Measurements from ENCODE around the gene SLIT3.

The SLIT3 gene

DNA sequence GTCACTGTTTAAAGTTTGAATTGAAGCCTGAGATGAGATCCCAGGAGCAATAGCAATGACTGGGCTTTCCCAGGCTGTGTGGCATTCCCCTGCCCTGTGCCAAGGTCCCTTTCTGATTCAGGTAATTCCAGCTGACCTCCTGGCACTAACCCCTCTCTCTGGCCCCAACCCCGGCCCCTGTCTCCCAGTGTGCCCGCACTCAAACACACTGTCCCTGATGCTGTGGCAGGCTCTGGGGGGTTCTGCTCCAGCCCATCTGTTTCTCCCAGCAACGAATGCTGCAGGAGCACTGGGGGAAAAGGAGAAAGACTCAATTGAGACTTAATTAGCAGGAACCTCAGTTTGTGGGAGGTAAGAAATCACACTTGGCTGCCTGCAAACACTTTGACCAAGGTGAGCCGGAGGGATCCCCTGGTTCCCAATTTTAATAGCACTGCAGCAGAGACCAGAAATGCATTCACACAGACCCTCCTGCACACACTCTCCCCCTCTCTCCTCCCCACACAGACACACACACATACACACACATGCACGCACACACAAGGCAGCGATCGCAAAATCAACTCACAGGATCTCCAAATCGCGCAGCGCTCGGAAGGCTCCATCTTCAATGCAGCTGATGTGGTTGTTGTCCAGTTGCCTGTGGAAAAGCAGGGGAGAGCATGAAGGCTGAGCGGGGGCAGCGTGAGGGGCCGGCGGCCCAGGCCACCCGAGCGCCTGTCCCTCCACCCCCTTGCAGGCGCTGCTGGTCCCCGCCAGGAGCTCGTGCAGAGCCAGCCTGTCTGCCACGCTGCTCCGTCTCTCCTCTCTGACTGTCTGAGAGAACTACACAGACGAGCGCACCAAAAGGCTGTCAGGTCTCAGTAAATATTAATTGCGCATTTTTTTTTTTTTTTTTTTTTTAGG, 456.7 kb downstream of the SLIT3 start:
- H3K9me3 Mint-ChIP-seq = no peaks in the 10 kb centered on the region
- no peak overlapping the region for H3K4me3 Mint-ChIP-seq
- no peaks in the 10 kb centered on the region for H3K36me3 Mint-ChIP-seq (ENCODE audit: low read depth)
- DNase-seq = no peak
- peaks cover 64% of the 10 kb centered on the region for H3K27me3 Mint-ChIP-seq
- H3K4me1 Mint-ChIP-seq (ENCODE audit: low read depth) = peaks cover 11% of the 10 kb centered on the region
- H3K27ac Mint-ChIP-seq = no peak overlapping the region

DNA sequence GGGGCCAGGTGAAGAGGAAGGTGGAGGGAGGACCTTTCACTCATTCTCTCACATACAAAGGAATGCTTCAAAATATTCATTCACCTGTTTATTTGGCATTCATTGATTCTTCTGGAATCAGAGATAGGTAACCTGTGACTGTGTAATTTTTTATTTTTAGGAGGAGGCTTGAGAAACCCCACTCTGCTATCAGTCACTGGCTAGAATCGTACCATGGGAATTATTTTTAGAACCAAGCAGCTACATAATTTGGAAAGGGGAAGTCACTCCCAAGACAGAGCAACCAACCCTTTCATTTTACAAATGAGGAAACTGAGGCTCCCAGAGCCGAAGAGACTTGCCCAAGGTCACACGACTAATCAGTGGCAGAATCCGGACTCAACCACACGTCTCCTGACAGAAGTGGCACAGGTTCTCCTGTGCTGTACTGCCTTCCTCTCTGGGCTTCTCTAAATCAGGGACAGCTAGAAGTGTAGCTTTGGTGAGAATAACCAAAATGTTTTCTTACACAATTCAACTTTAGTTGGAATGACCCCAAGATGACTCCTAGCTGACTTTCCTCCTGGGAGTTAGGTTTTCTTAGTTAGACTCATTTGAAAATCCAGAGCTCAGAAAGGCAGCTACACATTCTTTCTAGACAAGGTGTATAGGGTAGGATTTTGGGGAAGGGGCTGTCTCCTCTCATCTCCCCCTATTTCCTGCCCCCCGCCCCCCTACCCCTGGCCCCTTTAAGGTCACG, 457.5 kb downstream of the SLIT3 start:
- Mint-ChIP-seq H3K27ac (no peak overlapping the region), H3K4me3 (no peak overlapping the region), H3K4me1 (ENCODE audit: low read depth) (peaks cover 18% of the 10 kb centered on the region), H3K9me3 (no peaks in the 10 kb centered on the region), H3K27me3 (peaks cover 68% of the 10 kb centered on the region), H3K36me3 (ENCODE audit: low read depth) (no peaks in the 10 kb centered on the region)
- DNase-seq = no peak

DNA sequence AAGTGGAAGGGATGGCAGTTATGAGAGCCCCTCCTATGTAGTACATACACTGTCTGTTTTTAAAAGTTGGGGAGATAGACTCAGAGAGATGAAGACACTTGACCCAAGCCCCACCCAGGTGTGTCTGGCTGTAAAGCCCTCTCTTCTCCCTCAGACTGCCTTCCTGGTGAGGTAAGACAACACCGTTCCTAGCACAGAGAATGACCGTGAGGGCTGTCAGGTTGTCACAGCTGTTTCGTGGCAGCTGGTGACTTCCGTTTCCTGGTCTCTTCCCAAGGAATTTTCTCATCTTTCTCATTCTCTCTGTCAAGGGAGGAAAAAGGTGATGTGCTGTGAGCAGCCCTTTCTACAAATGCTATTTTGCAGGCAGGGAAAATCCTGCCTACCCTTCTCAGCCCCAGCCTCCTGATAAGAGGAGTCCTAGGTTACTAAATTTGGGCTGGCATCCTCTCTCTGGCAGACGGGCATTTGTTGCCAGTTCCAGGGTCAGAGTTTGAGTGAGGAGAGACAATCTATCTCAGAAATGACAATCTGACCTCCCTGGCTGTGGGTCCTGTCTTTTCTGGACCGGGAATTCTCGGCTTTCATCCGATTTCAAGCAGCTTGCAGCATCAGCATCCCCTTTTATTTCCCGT, 458.3 kb downstream of the SLIT3 start:
- Mint-ChIP-seq H3K4me1 (ENCODE audit: low read depth) (peaks cover 24% of the 10 kb centered on the region), H3K4me3 (no peak overlapping the region), H3K27me3 (peaks cover 68% of the 10 kb centered on the region), H3K36me3 (ENCODE audit: low read depth) (no peaks in the 10 kb centered on the region), H3K27ac (no peak overlapping the region), H3K9me3 (no peaks in the 10 kb centered on the region)
- no peak for DNase-seq

DNA sequence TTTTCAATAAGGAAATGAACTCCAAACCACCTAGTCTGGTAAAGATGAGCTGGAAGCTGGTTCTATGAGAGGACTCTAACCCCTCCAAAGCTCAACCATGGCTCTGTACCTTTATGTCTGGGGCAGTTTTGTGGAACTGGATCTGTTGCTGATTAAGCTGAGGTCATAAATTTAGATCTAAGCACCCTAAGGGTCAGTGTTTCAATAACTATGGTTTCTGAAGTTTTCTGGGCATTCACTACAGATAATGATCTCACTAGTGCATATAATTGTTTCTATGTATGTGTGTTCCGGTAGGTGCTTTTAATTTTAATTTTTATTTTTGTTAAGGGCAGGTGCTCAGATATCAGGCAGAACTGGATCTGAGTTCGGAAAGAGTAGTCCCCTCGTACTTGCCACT, 463.1 kb downstream of the SLIT3 start:
- H3K36me3 Mint-ChIP-seq (ENCODE audit: low read depth) = no peaks in the 10 kb centered on the region
- DNase-seq = no peak
- peak overlapping the region; percentile 95 for H3K27ac Mint-ChIP-seq
- H3K4me1 Mint-ChIP-seq (ENCODE audit: low read depth) = peaks cover 51% of the 10 kb centered on the region
- no peak overlapping the region for H3K4me3 Mint-ChIP-seq
- H3K27me3 Mint-ChIP-seq = peaks cover 43% of the 10 kb centered on the region
- no peaks in the 10 kb centered on the region for H3K9me3 Mint-ChIP-seq

DNA sequence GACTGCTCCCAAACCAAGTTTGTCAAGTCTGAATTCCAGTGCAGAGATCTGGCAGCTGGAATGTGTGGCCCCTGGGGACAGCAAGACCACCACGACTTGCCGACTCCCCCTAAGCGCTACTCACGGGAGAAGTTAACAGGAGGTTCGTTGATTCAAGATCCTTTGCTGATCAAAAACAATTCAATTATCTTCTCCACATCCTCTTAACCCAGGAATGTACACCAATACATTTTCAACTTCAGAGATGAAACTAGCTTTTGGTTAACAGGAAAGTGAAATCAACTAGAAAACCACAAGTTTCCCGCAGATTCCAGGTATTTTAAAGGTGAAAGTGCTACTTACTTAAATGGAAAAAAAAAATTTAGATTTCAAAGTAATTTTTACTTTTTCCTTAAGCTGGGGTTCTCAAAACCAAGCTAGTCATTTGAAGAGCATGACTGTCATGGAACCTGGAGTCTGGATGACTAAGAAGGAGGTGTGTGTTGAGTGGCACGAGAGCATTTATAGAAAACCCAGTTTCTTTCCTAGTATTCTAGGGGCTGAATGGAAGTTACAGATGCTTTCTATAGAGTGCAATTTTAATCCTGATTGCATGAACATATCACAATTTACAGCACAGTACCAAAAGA, 464.2 kb downstream of the SLIT3 start:
- no peaks in the 10 kb centered on the region for H3K9me3 Mint-ChIP-seq
- H3K4me1 Mint-ChIP-seq (ENCODE audit: low read depth) = peaks cover 51% of the 10 kb centered on the region
- no peaks in the 10 kb centered on the region for H3K36me3 Mint-ChIP-seq (ENCODE audit: low read depth)
- peak overlapping the region; percentile 62 for H3K4me3 Mint-ChIP-seq
- peak overlapping the region; percentile 95 for H3K27ac Mint-ChIP-seq
- peaks cover 41% of the 10 kb centered on the region for H3K27me3 Mint-ChIP-seq
- no peak for DNase-seq

DNA sequence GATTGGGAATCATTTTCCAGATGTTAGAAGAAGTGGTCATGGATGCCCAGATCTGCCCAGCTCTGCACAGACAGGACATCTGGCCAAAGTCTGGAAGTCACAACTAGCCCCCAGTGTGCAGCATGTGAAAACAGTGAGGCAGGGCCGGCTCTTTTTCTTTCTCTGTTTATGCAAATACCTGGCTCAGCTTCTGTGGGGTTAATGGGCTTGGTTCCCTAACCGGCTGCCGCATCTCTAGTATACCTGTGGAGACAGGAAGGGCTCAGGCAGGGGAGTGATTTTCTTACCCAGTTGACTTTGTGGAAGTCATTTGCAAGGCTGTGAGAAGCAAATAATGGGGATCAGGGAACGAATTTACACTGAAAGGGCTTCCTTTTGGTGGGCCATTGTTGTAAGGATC, 467.0 kb downstream of the SLIT3 start:
- Mint-ChIP-seq H3K4me1 (ENCODE audit: low read depth) (peaks cover 38% of the 10 kb centered on the region), H3K36me3 (ENCODE audit: low read depth) (no peaks in the 10 kb centered on the region), H3K27ac (no peak overlapping the region), H3K4me3 (no peak overlapping the region), H3K9me3 (no peaks in the 10 kb centered on the region), H3K27me3 (peaks cover 25% of the 10 kb centered on the region)
- DNase-seq = no peak

DNA sequence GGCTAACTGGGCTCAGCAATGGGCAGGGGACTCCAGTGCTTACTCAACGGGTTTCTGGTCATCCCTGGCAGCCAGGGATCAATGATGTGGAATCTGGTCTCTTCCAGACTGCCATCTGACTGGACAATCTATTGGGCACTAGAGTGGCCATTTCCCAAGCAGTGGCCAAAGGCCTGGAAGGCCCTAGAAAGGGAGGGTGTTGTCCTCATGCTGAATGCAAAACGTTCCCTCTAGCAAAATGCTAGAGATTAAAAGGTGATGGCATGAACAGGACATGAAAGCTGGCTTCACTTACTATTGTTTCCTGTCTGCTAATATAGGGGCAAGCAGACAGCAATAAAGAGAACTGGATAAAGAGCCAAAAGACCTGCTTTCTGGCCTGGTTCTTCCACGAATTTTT, 467.6 kb downstream of the SLIT3 start:
- Mint-ChIP-seq H3K36me3 (ENCODE audit: low read depth) (no peaks in the 10 kb centered on the region), H3K27me3 (peaks cover 21% of the 10 kb centered on the region), H3K9me3 (no peaks in the 10 kb centered on the region)

DNA sequence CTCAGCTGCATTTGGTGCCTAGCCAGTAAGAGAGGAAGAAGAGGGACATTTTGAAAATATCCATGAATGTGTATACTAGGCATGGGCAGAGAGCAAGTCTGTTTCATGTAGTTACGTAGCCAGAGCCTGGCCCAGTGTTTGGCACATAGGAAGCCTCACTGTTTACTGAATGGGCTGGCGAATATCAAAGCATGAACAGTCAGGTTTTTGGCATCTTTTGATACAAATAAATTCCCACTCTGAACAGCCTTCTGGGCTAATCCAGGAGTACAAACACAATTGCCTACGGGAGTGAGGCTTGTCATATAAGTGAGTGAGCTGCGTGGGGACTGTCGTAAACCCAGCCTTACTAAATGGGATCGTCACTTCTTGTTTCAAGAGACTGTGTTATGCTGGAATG, 468.6 kb downstream of the SLIT3 start:
- no peak for DNase-seq
- no peak overlapping the region for H3K4me3 Mint-ChIP-seq
- H3K9me3 Mint-ChIP-seq = no peaks in the 10 kb centered on the region
- peaks cover 21% of the 10 kb centered on the region for H3K27me3 Mint-ChIP-seq
- peaks cover 23% of the 10 kb centered on the region for H3K4me1 Mint-ChIP-seq (ENCODE audit: low read depth)
- no peak overlapping the region for H3K27ac Mint-ChIP-seq
- H3K36me3 Mint-ChIP-seq (ENCODE audit: low read depth) = no peaks in the 10 kb centered on the region

More for the DNA sequence above, 467.6 kb downstream of the SLIT3 start:
- Mint-ChIP-seq H3K4me1 (ENCODE audit: low read depth) (peaks cover 33% of the 10 kb centered on the region), H3K27ac (no peak overlapping the region), H3K4me3 (no peak overlapping the region)
- DNase-seq = no peak

DNA sequence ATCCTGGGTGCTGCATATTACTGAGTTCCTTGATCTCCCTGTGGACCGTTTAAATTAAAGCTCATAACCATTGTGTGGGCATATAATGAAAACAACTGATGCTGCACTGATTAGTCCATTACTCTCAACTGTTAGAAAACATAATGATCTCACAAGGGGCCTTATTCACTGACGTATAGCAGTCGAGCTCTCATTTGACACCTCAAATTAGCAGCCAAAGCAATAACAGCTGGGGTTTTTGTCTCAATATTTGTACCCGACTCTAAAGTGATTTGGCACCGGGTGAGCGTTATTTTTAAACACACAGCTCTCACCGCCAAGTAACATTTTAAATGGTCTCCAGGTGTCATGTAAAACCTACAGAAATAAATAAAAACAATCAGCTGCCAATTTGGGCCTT, 469.6 kb downstream of the SLIT3 start:
- Mint-ChIP-seq H3K4me1 (ENCODE audit: low read depth) (peaks cover 15% of the 10 kb centered on the region), H3K27me3 (peaks cover 21% of the 10 kb centered on the region), H3K36me3 (ENCODE audit: low read depth) (no peaks in the 10 kb centered on the region), H3K27ac (no peak overlapping the region), H3K4me3 (no peak overlapping the region), H3K9me3 (no peaks in the 10 kb centered on the region)
- no peak for DNase-seq

DNA sequence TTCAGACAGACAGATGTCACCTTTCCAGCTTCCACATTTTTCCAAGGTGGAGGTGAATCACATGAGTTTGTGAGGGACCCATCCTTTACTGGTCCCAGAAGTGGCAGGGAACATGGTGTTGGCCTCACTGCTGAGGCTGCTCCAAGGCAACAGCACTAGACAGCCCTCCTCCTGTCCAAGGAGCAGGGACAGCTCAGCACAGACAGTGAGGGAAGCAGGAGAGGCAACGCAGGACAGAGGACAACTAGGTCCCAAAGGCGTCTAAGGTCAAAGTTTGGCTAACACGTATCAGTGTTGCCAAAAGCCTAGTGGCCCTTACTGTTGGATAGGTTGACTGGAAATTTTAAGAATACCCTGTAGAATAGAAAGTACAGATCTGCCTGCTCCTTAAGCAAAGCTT, 470.1 kb downstream of the SLIT3 start:
- H3K27me3 Mint-ChIP-seq = peaks cover 21% of the 10 kb centered on the region
- H3K4me1 Mint-ChIP-seq (ENCODE audit: low read depth) = peaks cover 9% of the 10 kb centered on the region
- no peaks in the 10 kb centered on the region for H3K9me3 Mint-ChIP-seq
- no peaks in the 10 kb centered on the region for H3K36me3 Mint-ChIP-seq (ENCODE audit: low read depth)
- H3K27ac Mint-ChIP-seq = no peak overlapping the region
- H3K4me3 Mint-ChIP-seq = no peak overlapping the region
- no peak for DNase-seq

DNA sequence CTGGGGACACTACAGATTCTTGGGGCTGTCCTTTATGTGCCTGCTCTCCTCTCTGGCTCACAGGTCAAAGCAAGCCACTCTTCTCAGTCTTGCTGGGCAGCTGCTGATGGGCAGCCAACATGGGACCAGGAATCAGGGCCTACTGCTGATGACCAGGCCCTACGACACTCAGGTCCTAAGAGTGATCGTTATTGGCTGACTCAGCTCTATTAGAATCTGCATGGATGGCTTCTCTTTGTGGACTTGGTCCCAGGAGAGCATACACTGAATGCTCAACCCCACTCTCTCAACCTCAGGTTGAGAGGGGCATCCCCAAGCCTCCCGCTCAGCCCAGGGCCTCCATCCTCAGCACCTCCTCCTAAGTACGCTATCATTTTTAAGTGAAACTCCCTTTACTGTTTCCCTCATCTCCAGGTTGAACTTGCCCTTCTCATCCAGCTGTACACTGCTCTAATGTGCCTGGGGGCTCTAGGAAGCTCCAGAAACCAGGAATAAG, 471.0 kb downstream of the SLIT3 start:
- DNase-seq = no peak
- Mint-ChIP-seq H3K27me3 (peaks cover 22% of the 10 kb centered on the region), H3K9me3 (no peaks in the 10 kb centered on the region), H3K4me1 (ENCODE audit: low read depth) (peaks cover 8% of the 10 kb centered on the region), H3K4me3 (no peak overlapping the region), H3K36me3 (ENCODE audit: low read depth) (no peaks in the 10 kb centered on the region), H3K27ac (peak overlapping the region; percentile 17)

DNA sequence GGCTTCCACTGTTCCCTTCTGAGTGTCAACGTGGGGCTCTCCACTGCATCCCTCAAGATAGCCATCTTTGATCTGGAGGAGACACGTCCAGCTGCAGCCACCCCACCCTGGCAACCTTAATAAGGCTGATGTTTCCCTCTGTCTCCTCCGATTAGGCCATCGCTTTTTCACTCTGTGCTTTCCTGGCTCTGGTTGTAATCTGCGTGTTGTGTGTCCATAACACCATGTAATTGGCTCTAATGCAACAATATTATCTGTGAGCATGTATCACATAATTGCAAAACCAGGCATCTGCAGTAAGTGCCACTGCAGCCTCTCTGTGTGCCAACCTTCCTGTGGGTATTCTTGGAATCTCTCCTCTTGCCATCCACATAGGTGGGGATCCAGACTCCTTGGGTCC, 471.9 kb downstream of the SLIT3 start:
- H3K9me3 Mint-ChIP-seq = no peaks in the 10 kb centered on the region
- peaks cover 8% of the 10 kb centered on the region for H3K4me1 Mint-ChIP-seq (ENCODE audit: low read depth)
- no peak overlapping the region for H3K27ac Mint-ChIP-seq
- peaks cover 23% of the 10 kb centered on the region for H3K27me3 Mint-ChIP-seq
- H3K4me3 Mint-ChIP-seq = no peak overlapping the region
- DNase-seq = no peak
- H3K36me3 Mint-ChIP-seq (ENCODE audit: low read depth) = no peaks in the 10 kb centered on the region

DNA sequence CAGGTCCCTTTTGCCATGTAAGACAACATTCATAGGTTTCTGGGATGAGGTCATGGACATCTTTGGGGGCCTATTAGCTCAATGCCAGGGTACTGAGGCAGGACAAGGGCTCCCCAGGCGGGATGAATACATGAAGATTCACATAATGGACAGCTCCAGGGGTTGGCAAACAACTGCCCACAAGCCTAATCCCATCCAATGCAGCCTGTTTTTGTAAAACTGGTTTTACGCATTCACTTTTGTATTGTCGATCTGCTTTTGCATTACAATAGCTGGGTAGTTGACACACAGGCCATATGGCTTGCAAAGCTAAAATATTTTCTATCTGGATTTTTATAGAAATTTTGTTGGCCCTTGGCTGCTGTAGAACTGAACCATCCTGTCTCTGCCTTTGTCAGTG, 473.3 kb downstream of the SLIT3 start:
- Mint-ChIP-seq H3K4me3 (no peak overlapping the region), H3K36me3 (ENCODE audit: low read depth) (no peaks in the 10 kb centered on the region), H3K27me3 (peaks cover 12% of the 10 kb centered on the region), H3K4me1 (ENCODE audit: low read depth) (peaks cover 8% of the 10 kb centered on the region), H3K9me3 (no peaks in the 10 kb centered on the region), H3K27ac (no peak overlapping the region)
- DNase-seq = no peak

DNA sequence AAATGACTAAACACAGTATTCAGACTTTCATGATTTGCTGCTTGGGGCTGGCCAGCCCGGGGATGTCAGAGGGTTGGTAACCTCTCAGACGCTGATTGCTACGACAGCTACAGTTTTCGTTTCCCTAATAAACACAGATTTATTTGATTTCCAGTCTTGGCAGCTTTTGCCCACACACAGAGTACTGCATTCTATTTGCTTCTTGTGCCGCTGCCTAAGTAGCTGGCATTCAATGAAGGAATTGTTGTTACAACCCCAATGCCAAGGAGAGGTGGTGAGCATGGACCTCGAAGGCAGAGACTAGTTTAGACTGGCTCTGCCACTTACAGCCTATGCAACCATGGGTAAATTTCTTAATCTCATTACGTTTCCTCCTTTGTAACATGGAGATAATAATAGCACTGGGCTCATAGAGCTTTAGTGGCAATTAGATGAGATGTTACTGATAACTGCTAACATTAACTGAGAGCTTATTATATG, 474.7 kb downstream of the SLIT3 start:
- no peaks in the 10 kb centered on the region for H3K9me3 Mint-ChIP-seq
- peaks cover 21% of the 10 kb centered on the region for H3K4me1 Mint-ChIP-seq (ENCODE audit: low read depth)
- H3K27me3 Mint-ChIP-seq = peaks cover 5% of the 10 kb centered on the region
- no peak overlapping the region for H3K4me3 Mint-ChIP-seq
- no peak for DNase-seq
- no peaks in the 10 kb centered on the region for H3K36me3 Mint-ChIP-seq (ENCODE audit: low read depth)
- H3K27ac Mint-ChIP-seq = no peak overlapping the region

Measured in activated T-cell treated with anti-CD3 and anti-CD28 coated beads, Interleukin-2, amount 50 U/mL, for 24 hours (primary cell).